Epithelial cell of prostate (primary cell): Measurements from ENCODE around the gene FGFR4.

Experiments used
- DNase-seq: peaks from one replicate; pipeline ENCODE4 v3.0.0-alpha.2; 2011; ENCODE audit warnings: low read depth, low spot score
- H3K27ac ChIP-seq: fragments of 450-650 bp; 2 replicates; pipeline ENCODE4 v1.5.1; 2017; ENCODE audit warnings: mild to moderate bottlenecking

FGFR4 gene

GRCh38 chr5:177083357-177083756, 3.4 kb upstream of the FGFR4 start:
- DNase-seq = no peak
- no peak overlapping the region for H3K27ac ChIP-seq

GRCh38 chr5:177084175-177084574, 2.5 kb upstream of the FGFR4 start:
- no peak overlapping the region for H3K27ac ChIP-seq
- DNase-seq = no peak

- no peak for DNase-seq
- no peak overlapping the region for H3K27ac ChIP-seq
Observed at GRCh38 chr5:177085985-177086653, 596 bp upstream of the FGFR4 start.

GRCh38 chr5:177087398-177088005, 787 bp downstream of the FGFR4 start:
- no peak for DNase-seq
- H3K27ac ChIP-seq = no peak overlapping the region

- no peak for DNase-seq
- no peak overlapping the region for H3K27ac ChIP-seq
Observed at GRCh38 chr5:177089127-177089526, 2.4 kb downstream of the FGFR4 start.

- no peak overlapping the region for H3K27ac ChIP-seq
- no peak for DNase-seq
Observed at GRCh38 chr5:177089825-177090641, 3.3 kb downstream of the FGFR4 start.

GRCh38 chr5:177090813-177091212, 4.1 kb downstream of the FGFR4 start:
- no peak for DNase-seq
- H3K27ac ChIP-seq = no peak overlapping the region

- no peak for DNase-seq
- H3K27ac ChIP-seq = no peak overlapping the region
Observed at GRCh38 chr5:177091232-177091631, 4.5 kb downstream of the FGFR4 start.

- no peak for DNase-seq
- H3K27ac ChIP-seq = no peak overlapping the region
Observed at GRCh38 chr5:177092178-177093081, 5.7 kb downstream of the FGFR4 start.

- no peak overlapping the region for H3K27ac ChIP-seq
- DNase-seq = no peak
Observed at GRCh38 chr5:177093082-177093712, 6.5 kb downstream of the FGFR4 start.

- DNase-seq = no peak
- H3K27ac ChIP-seq = no peak overlapping the region
Observed at GRCh38 chr5:177093803-177094202, 7.1 kb downstream of the FGFR4 start.

- H3K27ac ChIP-seq = no peak overlapping the region
- DNase-seq = no peak
Observed at GRCh38 chr5:177094224-177095087, 7.7 kb downstream of the FGFR4 start.

- H3K27ac ChIP-seq = no peak overlapping the region
- DNase-seq = no peak
Observed at GRCh38 chr5:177095088-177095669, 8.5 kb downstream of the FGFR4 start.

- no peak overlapping the region for H3K27ac ChIP-seq
- DNase-seq = no peak
Observed at GRCh38 chr5:177096162-177097015, 9.7 kb downstream of the FGFR4 start.

- no peak overlapping the region for H3K27ac ChIP-seq
- no peak for DNase-seq
Observed at GRCh38 chr5:177097016-177097985, 10.6 kb downstream of the FGFR4 start.

- DNase-seq = no peak
- no peak overlapping the region for H3K27ac ChIP-seq
Observed at GRCh38 chr5:177098120-177098469, 11.4 kb downstream of the FGFR4 start.
